ENCODE measurements around the gene POLD4.

The POLD4 gene

GRCh38 chr11:67313125-67313890 lies 40.0 kb downstream of the POLD4 start:
- no peak for DNase-seq

GRCh38 chr11:67312187-67313021 lies 40.9 kb downstream of the POLD4 start:
- no peak for DNase-seq

- no peak for DNase-seq
Measured at GRCh38 chr11:67311556-67312082, 41.7 kb downstream of the POLD4 start.

GRCh38 chr11:67311051-67311555 lies 42.2 kb downstream of the POLD4 start:
- no peak for DNase-seq

GRCh38 chr11:67310246-67311050 lies 42.9 kb downstream of the POLD4 start:
- no peak for DNase-seq

- no peak for DNase-seq
Measured at GRCh38 chr11:67309661-67310061, 43.7 kb downstream of the POLD4 start.

- DNase-seq, result no peak
Measured at GRCh38 chr11:67309166-67309565, 44.2 kb downstream of the POLD4 start.

GRCh38 chr11:67308031-67308866 lies 45.1 kb downstream of the POLD4 start:
- no peak for DNase-seq

- DNase-seq, result no peak
Measured at GRCh38 chr11:67307545-67308001, 45.8 kb downstream of the POLD4 start.

GRCh38 chr11:67306769-67307544 lies 46.4 kb downstream of the POLD4 start:
- no peak for DNase-seq

- DNase-seq, result no peak
Measured at GRCh38 chr11:67304511-67305113, 48.7 kb downstream of the POLD4 start.

- DNase-seq, result no peak
Measured at GRCh38 chr11:67303835-67304411, 49.4 kb downstream of the POLD4 start.

- DNase-seq, result no peak
Measured at GRCh38 chr11:67303132-67303834, 50.1 kb downstream of the POLD4 start, which contains the start of gene SSH3. Gene SSH3 (plus strand): TSS chr11:67303530. CDS start chr11:67303626, 96 bp downstream.

GRCh38 chr11:67302571-67303131 lies 50.7 kb downstream of the POLD4 start:
- DNase-seq, result no peak

- DNase-seq, result no peak
Measured at GRCh38 chr11:67301951-67302516, 51.3 kb downstream of the POLD4 start.

- no peak for DNase-seq
Measured at GRCh38 chr11:67301313-67301921, 51.9 kb downstream of the POLD4 start.
